Stimulated activated CD4-positive, alpha-beta T cell treated with anti-CD3 and anti-CD28 coated beads, Interleukin-15, amount 100 ng/mL, for 24 hours (primary cell): ENCODE measurements around the gene DOLPP1.

ENCODE experiments used
- DNase-seq: peaks from one replicate; pipeline ENCODE4 v3.0.0-alpha.2; 2020

The DOLPP1 gene

GRCh38 chr9:129068110-129068509 is 12.8 kb upstream of the DOLPP1 start:
- no peak for DNase-seq

DNA sequence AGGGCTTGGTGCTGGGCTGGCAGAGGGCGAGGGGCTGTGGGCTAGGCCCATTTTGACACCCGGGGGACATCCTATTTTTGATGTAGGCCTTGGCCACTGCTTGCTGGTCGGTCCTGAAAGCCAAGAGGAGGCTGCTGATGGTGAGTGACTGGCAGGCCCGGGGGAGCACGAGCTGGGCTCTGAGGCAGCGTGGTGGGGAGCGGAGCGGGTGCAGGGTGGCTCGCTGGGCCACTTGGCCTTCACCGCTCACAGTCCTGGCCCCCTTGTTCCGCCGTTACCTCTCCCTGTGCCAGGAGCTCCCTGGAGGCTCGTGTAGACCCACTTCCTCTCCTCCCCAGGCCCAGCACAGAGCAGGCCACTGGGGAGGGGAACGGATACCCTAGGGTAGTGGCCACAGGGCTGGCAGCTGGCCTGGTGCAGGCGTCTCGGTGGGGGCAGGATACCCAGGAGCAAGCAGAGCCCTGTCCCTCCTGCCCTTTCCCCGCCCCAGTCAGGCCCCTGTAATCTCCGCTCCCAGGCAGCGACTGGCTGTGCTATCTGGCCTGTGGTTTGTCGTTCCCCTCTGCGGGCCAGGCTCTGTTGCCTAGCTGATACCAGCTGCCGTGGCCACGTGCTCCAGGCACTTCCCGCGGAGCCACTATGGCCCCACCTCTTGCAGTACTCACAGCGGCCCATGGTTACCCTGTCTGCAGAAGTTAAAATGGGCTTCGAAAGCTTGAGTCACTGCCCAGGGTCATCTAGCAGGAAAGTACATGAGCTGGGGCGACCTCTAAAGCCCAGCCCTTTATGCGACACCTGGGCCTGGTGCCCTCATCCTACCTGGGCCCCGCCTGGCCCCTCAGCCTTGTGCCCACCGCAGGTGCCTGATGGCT is 11.7 kb upstream of the DOLPP1 start:
- DNase-seq: peak; percentile 66

DNA sequence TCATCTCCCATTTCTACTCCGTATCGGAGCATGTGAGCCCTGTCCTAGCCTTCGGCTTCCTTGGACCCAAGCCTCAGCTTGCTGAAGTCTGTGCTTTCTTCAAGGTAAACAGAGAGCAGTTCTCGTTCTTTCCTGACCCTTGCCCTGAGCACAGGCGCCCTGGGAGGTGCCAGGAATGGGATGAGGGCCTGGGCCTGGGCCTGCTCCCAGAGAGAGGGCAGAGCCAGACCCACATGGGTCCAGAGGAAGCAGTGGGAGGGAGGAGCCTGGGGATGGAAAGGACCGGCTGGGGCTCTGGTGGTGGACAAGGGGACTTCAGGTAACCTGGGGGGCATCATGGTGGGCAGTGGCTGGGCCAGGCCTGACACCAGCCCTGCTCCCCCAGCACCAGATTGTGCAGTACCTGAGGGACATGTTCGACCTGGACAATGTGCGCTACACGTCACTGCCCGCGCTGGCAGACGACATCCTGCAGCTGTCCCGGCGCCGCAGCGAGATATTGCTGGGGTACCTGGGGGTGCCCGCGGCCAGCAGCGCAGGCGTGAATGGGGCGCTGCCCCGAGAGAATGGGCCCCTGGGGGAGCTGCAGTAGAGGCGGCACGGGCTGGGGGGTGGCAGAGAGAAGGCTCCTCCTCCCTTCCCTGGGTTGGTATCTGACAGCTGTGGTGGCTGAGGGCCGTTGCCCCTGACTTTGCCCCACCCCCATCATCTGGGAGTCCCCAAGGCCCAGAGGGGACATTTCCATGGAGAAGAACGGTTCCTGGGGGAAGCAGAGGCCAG is 10.9 kb upstream of the DOLPP1 start:
- no peak for DNase-seq

- DNase-seq: no peak
Measured at GRCh38 chr9:129070696-129071525, 10.0 kb upstream of the DOLPP1 start.

DNA sequence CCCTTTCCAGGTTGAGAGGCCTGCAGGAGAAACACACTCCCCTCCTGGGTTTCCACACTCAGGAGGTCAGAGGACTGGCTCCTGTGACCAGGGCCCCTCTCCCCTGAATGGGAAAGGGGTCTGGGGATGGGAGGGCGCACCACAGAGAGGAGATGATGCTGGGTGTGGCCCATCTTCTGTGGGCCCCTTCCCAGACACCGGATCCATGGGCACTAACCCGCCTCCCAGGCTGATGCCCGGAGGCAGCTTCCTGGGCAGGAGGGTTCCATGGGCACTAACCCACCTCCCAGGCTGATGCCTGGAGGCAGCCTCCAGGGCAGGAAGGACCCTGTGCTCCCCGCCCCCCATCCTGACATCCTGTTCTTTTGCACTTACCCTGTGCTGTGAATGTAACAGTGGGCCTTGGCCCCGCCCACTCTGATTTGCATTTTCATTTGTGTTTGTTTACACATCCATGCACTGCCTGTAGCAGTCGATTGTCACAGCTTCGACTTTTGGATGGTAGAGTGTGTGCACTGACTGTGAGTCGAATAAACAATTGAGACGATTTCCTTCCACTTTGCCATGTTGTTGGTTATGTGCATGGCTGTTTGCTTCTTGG is 9.3 kb upstream of the DOLPP1 start:
- peak; percentile 14 for DNase-seq

GRCh38 chr9:129072171-129072570 is 8.7 kb upstream of the DOLPP1 start:
- no peak for DNase-seq

- no peak for DNase-seq
Measured at GRCh38 chr9:129073404-129073803, 7.5 kb upstream of the DOLPP1 start.

DNA sequence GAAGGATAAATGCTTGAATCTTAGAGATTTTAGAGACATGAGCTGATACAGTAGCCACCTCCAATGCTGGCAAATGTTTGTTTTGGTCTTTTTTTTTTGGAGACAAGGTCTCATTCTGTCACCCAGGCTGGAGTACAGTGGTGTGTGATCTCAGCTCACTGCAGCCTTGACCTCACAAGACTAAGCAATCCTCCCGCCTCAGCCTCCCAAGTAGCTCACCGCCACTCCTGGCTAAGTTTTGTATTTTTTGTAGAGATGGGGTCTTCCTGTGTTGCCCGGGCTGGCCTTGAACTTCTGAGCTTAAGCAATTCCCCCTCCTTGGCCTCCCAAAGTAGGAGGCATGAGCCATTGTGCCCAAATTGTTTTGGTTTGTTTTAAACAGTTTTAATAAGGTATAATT is 6.8 kb upstream of the DOLPP1 start:
- no peak for DNase-seq

- DNase-seq: no peak
Measured at GRCh38 chr9:129075996-129076639, 4.8 kb upstream of the DOLPP1 start.

GRCh38 chr9:129076640-129077037 is 4.3 kb upstream of the DOLPP1 start:
- no peak for DNase-seq

GRCh38 chr9:129077236-129077635 is 3.7 kb upstream of the DOLPP1 start:
- DNase-seq: no peak

DNA sequence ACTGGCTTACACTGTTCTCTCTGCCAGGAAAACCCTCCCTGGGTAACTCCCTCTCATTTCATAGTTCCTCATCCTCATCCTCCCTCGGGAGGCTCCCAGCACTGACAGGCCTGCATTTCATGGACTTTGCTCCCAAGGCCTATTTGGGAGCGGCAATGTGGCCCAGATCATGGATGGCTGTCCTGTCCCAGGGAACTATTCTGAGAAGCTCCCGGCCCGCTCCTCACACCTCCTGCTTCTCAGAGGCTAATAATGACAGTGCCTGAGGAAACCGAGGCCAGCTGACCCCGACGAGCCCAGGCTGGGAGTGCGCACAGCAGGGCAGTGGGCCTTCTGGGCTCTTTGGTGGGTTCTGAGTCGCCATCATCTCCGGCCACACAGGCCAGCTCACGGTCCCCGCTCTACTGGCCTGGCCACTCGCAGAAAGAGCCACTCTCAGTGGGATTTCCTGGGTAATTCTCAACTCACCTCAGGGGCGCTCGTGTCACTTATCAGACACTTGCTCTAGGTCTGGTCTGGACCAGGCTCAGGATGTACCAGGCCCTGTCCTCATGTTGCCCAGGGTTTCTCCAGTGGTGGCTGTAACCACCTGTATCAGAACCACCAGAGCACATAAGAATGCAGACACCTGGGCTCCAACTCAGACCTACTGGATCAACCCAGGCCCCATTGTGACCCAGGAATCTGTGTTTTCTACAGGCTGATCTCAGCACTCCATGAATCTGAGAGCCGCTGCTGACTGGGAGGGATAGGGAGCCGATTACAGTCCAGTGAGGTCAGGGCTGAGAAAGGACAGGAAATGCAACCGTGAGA is 2.0 kb upstream of the DOLPP1 start:
- no peak for DNase-seq

- DNase-seq: no peak
Measured at GRCh38 chr9:129079829-129080228, 1.1 kb upstream of the DOLPP1 start.

DNA sequence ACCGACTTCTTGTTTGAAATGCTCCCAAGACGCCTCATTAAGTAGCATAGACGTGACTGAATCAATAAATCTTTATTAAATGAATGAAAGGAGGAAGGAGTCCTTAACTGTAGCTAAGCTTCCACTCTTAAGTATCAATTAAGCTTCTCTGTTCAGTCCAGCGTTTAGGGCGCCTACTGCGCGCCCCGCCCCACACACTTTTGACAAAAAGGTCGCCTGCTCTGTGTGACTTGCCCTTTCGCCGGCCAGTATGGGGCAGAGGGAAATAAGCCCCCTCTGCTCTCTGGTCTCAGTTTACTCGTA is 662 bp upstream of the DOLPP1 start:
- no peak for DNase-seq

- DNase-seq: peak; percentile 46
Measured at GRCh38 chr9:129081388-129081904, 535 bp downstream of the DOLPP1 start.

GRCh38 chr9:129084087-129084486 is 3.2 kb downstream of the DOLPP1 start:
- no peak for DNase-seq

DNA sequence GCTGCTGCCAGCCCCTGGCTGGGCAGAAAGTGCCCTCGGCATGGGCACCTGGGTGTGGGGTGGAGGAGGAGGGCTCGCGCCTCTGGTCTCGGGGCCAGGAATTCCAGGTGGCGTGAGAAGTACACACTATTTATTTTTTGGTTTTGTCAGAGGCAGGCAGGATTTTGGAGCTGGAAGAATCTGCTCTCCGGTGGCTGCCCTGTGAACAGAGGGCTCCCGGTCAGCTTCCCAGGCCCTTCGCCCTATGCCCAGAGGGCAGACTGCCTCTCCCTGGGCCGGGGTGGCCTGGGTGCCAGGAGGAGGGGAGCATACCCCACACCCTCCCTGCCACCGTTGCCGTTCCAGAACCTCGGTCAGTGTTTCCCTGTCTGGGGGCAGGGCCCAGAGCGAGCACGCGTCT is 8.3 kb downstream of the DOLPP1 start:
- DNase-seq: no peak

GRCh38 chr9:129093602-129094386 is 12.9 kb downstream of the DOLPP1 start:
- no peak for DNase-seq

DNA sequence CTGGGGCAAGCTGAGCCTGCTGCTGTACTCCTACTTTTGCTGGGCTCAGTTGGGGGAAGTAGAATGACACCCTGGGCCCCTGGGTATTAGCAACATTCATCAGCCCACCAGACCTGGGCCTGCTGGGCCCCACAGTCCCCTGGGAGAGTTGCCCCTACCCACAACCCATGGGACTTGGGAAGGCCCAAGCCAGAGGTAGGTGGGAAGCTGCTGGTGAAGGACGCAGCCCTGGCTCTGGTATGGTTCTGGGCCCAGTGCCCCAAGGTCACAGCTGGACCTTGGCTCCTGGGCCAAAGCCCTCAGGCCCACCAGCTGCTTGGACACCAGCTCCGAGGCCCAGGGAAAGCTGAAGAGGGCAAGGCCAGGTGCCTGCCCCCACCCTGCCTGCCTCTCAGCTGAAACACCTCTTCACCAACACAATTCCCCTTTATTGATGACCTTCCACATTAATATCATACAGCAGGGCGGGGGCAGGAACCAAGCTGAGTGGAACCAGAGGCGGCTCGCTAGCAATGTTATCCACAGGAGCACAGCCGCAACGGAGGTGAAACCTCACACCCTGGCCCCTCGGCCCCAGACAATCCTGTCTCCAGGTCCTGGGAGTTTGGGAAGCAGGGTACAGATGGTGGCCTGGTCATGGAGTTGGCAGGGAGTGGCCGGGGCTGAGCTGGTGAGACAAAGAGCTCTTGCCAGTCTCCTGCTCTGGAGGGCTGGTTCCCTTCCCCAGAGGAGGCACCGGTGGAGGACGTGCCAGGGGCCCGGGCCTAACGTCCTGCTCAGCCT is 13.7 kb downstream of the DOLPP1 start:
- no peak for DNase-seq
